T-helper 2 cell treated with Interferon-gamma antibody and Interleukin-4, amounts not matched to agents 5 μg/mL and 100 μg/mL, for 36 hours (primary cell): ENCODE results near the gene NRG2.

ENCODE experiments used
- DNase-seq: peaks from one replicate; pipeline ENCODE4 v3.0.0; 2021; ENCODE audit warnings: low spot score
- H3K27ac Mint-ChIP-seq: one replicate; pipeline ENCODE4 v1.8.0; 2021; ENCODE audit warnings: mild to moderate bottlenecking, mixed read lengths
- H3K27me3 Mint-ChIP-seq: one replicate; pipeline ENCODE4 v1.8.0; 2021; ENCODE audit warnings: low read depth, mixed read lengths
- H3K36me3 Mint-ChIP-seq: one replicate; pipeline ENCODE4 v1.8.0; 2021; ENCODE audit warnings: low read depth, mixed read lengths
- H3K4me1 Mint-ChIP-seq: one replicate; pipeline ENCODE4 v1.8.0; 2021; ENCODE audit warnings: low read depth, mixed read lengths
- H3K4me3 Mint-ChIP-seq: one replicate; pipeline ENCODE4 v1.8.0; 2022; ENCODE audit warnings: mild to moderate bottlenecking, moderate library complexity, mixed read lengths
- H3K9me3 Mint-ChIP-seq: one replicate; pipeline ENCODE4 v1.8.0; 2021; ENCODE audit warnings: mixed read lengths

The NRG2 gene

GRCh38 chr5:139964994-139965565 is 78.0 kb downstream of the NRG2 start:
- Mint-ChIP-seq H3K27me3 (peaks cover 11% of the 10 kb centered on the region), H3K4me1 (no peaks in the 10 kb centered on the region), H3K36me3 (no peaks in the 10 kb centered on the region), H3K27ac (no peak overlapping the region), H3K4me3 (no peak overlapping the region), H3K9me3 (no peaks in the 10 kb centered on the region)
- DNase-seq, result no peak

- no peak for DNase-seq
- no peak overlapping the region for H3K27ac Mint-ChIP-seq
- H3K27me3 Mint-ChIP-seq, result peaks cover 5% of the 10 kb centered on the region
- H3K36me3 Mint-ChIP-seq, result no peaks in the 10 kb centered on the region
- H3K4me1 Mint-ChIP-seq, result no peaks in the 10 kb centered on the region
- H3K9me3 Mint-ChIP-seq, result no peaks in the 10 kb centered on the region
- H3K4me3 Mint-ChIP-seq, result no peak overlapping the region
These were observed 78.7 kb downstream of the NRG2 start for GRCh38 chr5:139964266-139964993.

- no peaks in the 10 kb centered on the region for H3K36me3 Mint-ChIP-seq
- no peak overlapping the region for H3K27ac Mint-ChIP-seq
- H3K4me1 Mint-ChIP-seq, result no peaks in the 10 kb centered on the region
- no peak overlapping the region for H3K4me3 Mint-ChIP-seq
- no peak for DNase-seq
- H3K27me3 Mint-ChIP-seq, result no peaks in the 10 kb centered on the region
- H3K9me3 Mint-ChIP-seq, result no peaks in the 10 kb centered on the region
These were observed 80.7 kb downstream of the NRG2 start for GRCh38 chr5:139962445-139962844.

GRCh38 chr5:139961435-139962157 is 81.5 kb downstream of the NRG2 start:
- no peaks in the 10 kb centered on the region for H3K27me3 Mint-ChIP-seq
- H3K27ac Mint-ChIP-seq, result no peak overlapping the region
- no peak overlapping the region for H3K4me3 Mint-ChIP-seq
- no peak for DNase-seq
- no peaks in the 10 kb centered on the region for H3K4me1 Mint-ChIP-seq
- H3K36me3 Mint-ChIP-seq, result no peaks in the 10 kb centered on the region
- no peaks in the 10 kb centered on the region for H3K9me3 Mint-ChIP-seq

GRCh38 chr5:139960723-139961383 is 82.2 kb downstream of the NRG2 start:
- Mint-ChIP-seq H3K4me3 (no peak overlapping the region), H3K27me3 (no peaks in the 10 kb centered on the region), H3K27ac (no peak overlapping the region), H3K4me1 (no peaks in the 10 kb centered on the region), H3K36me3 (no peaks in the 10 kb centered on the region), H3K9me3 (no peaks in the 10 kb centered on the region)
- no peak for DNase-seq

- Mint-ChIP-seq H3K36me3 (no peaks in the 10 kb centered on the region), H3K9me3 (no peaks in the 10 kb centered on the region), H3K4me1 (no peaks in the 10 kb centered on the region), H3K27me3 (peaks cover 6% of the 10 kb centered on the region), H3K4me3 (no peak overlapping the region), H3K27ac (no peak overlapping the region)
- no peak for DNase-seq
These were observed 84.5 kb downstream of the NRG2 start for GRCh38 chr5:139958432-139959148.

GRCh38 chr5:139956342-139956741 is 86.8 kb downstream of the NRG2 start:
- Mint-ChIP-seq H3K36me3 (no peaks in the 10 kb centered on the region), H3K27ac (no peak overlapping the region), H3K27me3 (peaks cover 6% of the 10 kb centered on the region), H3K4me3 (no peak overlapping the region), H3K9me3 (no peaks in the 10 kb centered on the region), H3K4me1 (no peaks in the 10 kb centered on the region)
- no peak for DNase-seq

- Mint-ChIP-seq H3K27ac (no peak overlapping the region), H3K36me3 (no peaks in the 10 kb centered on the region), H3K9me3 (no peaks in the 10 kb centered on the region), H3K27me3 (peaks cover 6% of the 10 kb centered on the region), H3K4me3 (no peak overlapping the region), H3K4me1 (no peaks in the 10 kb centered on the region)
- DNase-seq, result no peak
These were observed 87.4 kb downstream of the NRG2 start for GRCh38 chr5:139955616-139956273.

- H3K27me3 Mint-ChIP-seq, result peaks cover 6% of the 10 kb centered on the region
- H3K27ac Mint-ChIP-seq, result no peak overlapping the region
- H3K4me1 Mint-ChIP-seq, result no peaks in the 10 kb centered on the region
- no peak for DNase-seq
- H3K36me3 Mint-ChIP-seq, result no peaks in the 10 kb centered on the region
- H3K4me3 Mint-ChIP-seq, result no peak overlapping the region
- no peaks in the 10 kb centered on the region for H3K9me3 Mint-ChIP-seq
These were observed 88.0 kb downstream of the NRG2 start for GRCh38 chr5:139955053-139955605.

- H3K4me3 Mint-ChIP-seq, result no peak overlapping the region
- H3K9me3 Mint-ChIP-seq, result no peaks in the 10 kb centered on the region
- DNase-seq, result no peak
- no peaks in the 10 kb centered on the region for H3K36me3 Mint-ChIP-seq
- H3K4me1 Mint-ChIP-seq, result no peaks in the 10 kb centered on the region
- peaks cover 6% of the 10 kb centered on the region for H3K27me3 Mint-ChIP-seq
- H3K27ac Mint-ChIP-seq, result no peak overlapping the region
These were observed 88.6 kb downstream of the NRG2 start for GRCh38 chr5:139954462-139954861.

- Mint-ChIP-seq H3K4me3 (no peak overlapping the region), H3K27me3 (peaks cover 6% of the 10 kb centered on the region), H3K27ac (no peak overlapping the region), H3K4me1 (no peaks in the 10 kb centered on the region), H3K9me3 (no peaks in the 10 kb centered on the region), H3K36me3 (no peaks in the 10 kb centered on the region)
- no peak for DNase-seq
These were observed 89.1 kb downstream of the NRG2 start for GRCh38 chr5:139954022-139954421.

GRCh38 chr5:139952574-139952973 is 90.5 kb downstream of the NRG2 start:
- no peak overlapping the region for H3K27ac Mint-ChIP-seq
- H3K9me3 Mint-ChIP-seq, result no peaks in the 10 kb centered on the region
- DNase-seq, result no peak
- no peaks in the 10 kb centered on the region for H3K36me3 Mint-ChIP-seq
- peaks cover 6% of the 10 kb centered on the region for H3K27me3 Mint-ChIP-seq
- no peak overlapping the region for H3K4me3 Mint-ChIP-seq
- H3K4me1 Mint-ChIP-seq, result no peaks in the 10 kb centered on the region

- peaks cover 9% of the 10 kb centered on the region for H3K27me3 Mint-ChIP-seq
- no peak overlapping the region for H3K27ac Mint-ChIP-seq
- no peak for DNase-seq
- no peaks in the 10 kb centered on the region for H3K4me1 Mint-ChIP-seq
- H3K36me3 Mint-ChIP-seq, result no peaks in the 10 kb centered on the region
- H3K4me3 Mint-ChIP-seq, result no peak overlapping the region
- no peaks in the 10 kb centered on the region for H3K9me3 Mint-ChIP-seq
These were observed 91.1 kb downstream of the NRG2 start for GRCh38 chr5:139951983-139952382.
